NCI-H748 treated with DMSO at 0.1 percent for 48 hours (cell line): ENCODE data around the gene RIMKLA.
A peak's percentile ranks its signal among the peaks of the same experiment; 100 is the strongest.

Experiments used
- DNase-seq: peaks from one replicate; lab custom pipeline; 2025; lab: John Stamatoyannopoulos, UW

Gene RIMKLA

GRCh38 chr1:42372796-42373195 lies 7.8 kb upstream of the RIMKLA start:
- DNase-seq, result no peak

- peak; percentile 89 for DNase-seq
These were observed 602 bp upstream of the RIMKLA start for GRCh38 chr1:42379794-42380585.

- peak; percentile 94 for DNase-seq
These were observed 685 bp downstream of the RIMKLA start for GRCh38 chr1:42381280-42381673.

GRCh38 chr1:42385283-42385682 lies 4.7 kb downstream of the RIMKLA start:
- DNase-seq, result no peak

GRCh38 chr1:42386051-42386450 lies 5.5 kb downstream of the RIMKLA start:
- DNase-seq, result no peak

GRCh38 chr1:42392255-42392654 lies 11.7 kb downstream of the RIMKLA start:
- peak; percentile 96 for DNase-seq

GRCh38 chr1:42392967-42393848 lies 12.6 kb downstream of the RIMKLA start:
- no peak for DNase-seq

- DNase-seq, result no peak
These were observed 18.9 kb downstream of the RIMKLA start for GRCh38 chr1:42399315-42400100.

GRCh38 chr1:42403880-42404400 lies 23.3 kb downstream of the RIMKLA start:
- DNase-seq, result no peak

- no peak for DNase-seq
These were observed 34.2 kb downstream of the RIMKLA start for GRCh38 chr1:42414551-42415496.

- no peak for DNase-seq
These were observed 36.6 kb downstream of the RIMKLA start for GRCh38 chr1:42417166-42417565.

- no peak for DNase-seq
These were observed 37.9 kb downstream of the RIMKLA start for GRCh38 chr1:42418516-42418915.

GRCh38 chr1:42419126-42419821 lies 38.7 kb downstream of the RIMKLA start:
- DNase-seq, result no peak

- no peak for DNase-seq
These were observed 39.5 kb downstream of the RIMKLA start for GRCh38 chr1:42420121-42420520.

- peak; percentile 100 for DNase-seq
These were observed 40.5 kb downstream of the RIMKLA start for GRCh38 chr1:42420911-42421585.

GRCh38 chr1:42422737-42423136 lies 42.1 kb downstream of the RIMKLA start:
- no peak for DNase-seq

GRCh38 chr1:42423681-42424080 lies 43.1 kb downstream of the RIMKLA start:
- DNase-seq, result no peak

- DNase-seq, result no peak
These were observed 43.6 kb downstream of the RIMKLA start for GRCh38 chr1:42424201-42424600.

- no peak for DNase-seq
These were observed 46.6 kb downstream of the RIMKLA start for GRCh38 chr1:42427240-42427639.

- DNase-seq, result no peak
These were observed 49.0 kb downstream of the RIMKLA start for GRCh38 chr1:42429603-42430002.
